IMR-90 (cell line): ENCODE results near the gene SS18L1.

Source experiments
- MAFK ChIP-seq: IDR thresholded peaks from 2 replicates; pipeline ENCODE4 v1.6.1; 2012; ENCODE audit warnings: low read depth, low read length, improper control_type of control experiment
- POLR2A ChIP-seq: IDR thresholded peaks from 2 replicates; pipeline ENCODE4 v1.6.1; 2012; ENCODE audit warnings: mild to moderate bottlenecking, low read depth, low read length
- RFX5 ChIP-seq: IDR thresholded peaks from 2 replicates; pipeline ENCODE4 v1.8.0; 2012; ENCODE audit warnings: low read depth, mild to moderate bottlenecking, low read length, moderate library complexity
- TF ChIP-seq, protein P1 (sequence below): conservative IDR thresholded peaks from 2 replicates; pipeline ENCODE4 v1.5.1; 2012; ENCODE audit warnings: mild to moderate bottlenecking, low read depth, low read length, improper control_type of control experiment

GRCh38 chr20:62195075-62195405 lies 51.5 kb downstream of the SS18L1 start:
- TF ChIP-seq, protein P1, sequence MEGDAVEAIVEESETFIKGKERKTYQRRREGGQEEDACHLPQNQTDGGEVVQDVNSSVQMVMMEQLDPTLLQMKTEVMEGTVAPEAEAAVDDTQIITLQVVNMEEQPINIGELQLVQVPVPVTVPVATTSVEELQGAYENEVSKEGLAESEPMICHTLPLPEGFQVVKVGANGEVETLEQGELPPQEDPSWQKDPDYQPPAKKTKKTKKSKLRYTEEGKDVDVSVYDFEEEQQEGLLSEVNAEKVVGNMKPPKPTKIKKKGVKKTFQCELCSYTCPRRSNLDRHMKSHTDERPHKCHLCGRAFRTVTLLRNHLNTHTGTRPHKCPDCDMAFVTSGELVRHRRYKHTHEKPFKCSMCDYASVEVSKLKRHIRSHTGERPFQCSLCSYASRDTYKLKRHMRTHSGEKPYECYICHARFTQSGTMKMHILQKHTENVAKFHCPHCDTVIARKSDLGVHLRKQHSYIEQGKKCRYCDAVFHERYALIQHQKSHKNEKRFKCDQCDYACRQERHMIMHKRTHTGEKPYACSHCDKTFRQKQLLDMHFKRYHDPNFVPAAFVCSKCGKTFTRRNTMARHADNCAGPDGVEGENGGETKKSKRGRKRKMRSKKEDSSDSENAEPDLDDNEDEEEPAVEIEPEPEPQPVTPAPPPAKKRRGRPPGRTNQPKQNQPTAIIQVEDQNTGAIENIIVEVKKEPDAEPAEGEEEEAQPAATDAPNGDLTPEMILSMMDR = no peak
- TF ChIP-seq MAFK (no peak), POLR2A (no peak), RFX5 (no peak)
